AG04449 (cell line): ENCODE measurements around the gene VWA5B1.
A peak's percentile ranks its signal among the peaks of the same experiment; 100 is the strongest.

Experiments
- CTCF ChIA-PET: fragments of 350-600 bp; formaldehyde crosslinking; extraction: SDS; loops from one replicate; lab custom pipeline; 2021; ENCODE audit warnings: antibody characterized with exemption; lab: Yijun Ruan, JAX
- POLR2A ChIA-PET: fragments of 400-600, 350-600 bp; formaldehyde crosslinking; extraction: SDS; loops from one replicate; lab custom pipeline; 2020; ENCODE audit warnings: antibody characterized with exemption, inconsistent platforms; lab: Yijun Ruan, JAX
- DNase-seq: peaks from one replicate; pipeline ENCODE4 v3.0.0-alpha.2; 2010; ENCODE audit warnings: low read depth, low spot score
- H3K4me3 ChIP-seq: 2 replicates; pipeline ENCODE4 v1.5.1; 2011; ENCODE audit warnings: low read depth, mild to moderate bottlenecking, control low read depth, low read length
- TF ChIP-seq, protein P1 (sequence below): IDR thresholded peaks from one replicate; pipeline ENCODE4 v1.5.1; 2011; ENCODE audit warnings: mild to moderate bottlenecking, moderate library complexity, low read length, control low read depth, inconsistent platforms; ENCODE audit not compliant: insufficient read depth; ENCODE audit errors: missing control alignments

VWA5B1 gene

DNA sequence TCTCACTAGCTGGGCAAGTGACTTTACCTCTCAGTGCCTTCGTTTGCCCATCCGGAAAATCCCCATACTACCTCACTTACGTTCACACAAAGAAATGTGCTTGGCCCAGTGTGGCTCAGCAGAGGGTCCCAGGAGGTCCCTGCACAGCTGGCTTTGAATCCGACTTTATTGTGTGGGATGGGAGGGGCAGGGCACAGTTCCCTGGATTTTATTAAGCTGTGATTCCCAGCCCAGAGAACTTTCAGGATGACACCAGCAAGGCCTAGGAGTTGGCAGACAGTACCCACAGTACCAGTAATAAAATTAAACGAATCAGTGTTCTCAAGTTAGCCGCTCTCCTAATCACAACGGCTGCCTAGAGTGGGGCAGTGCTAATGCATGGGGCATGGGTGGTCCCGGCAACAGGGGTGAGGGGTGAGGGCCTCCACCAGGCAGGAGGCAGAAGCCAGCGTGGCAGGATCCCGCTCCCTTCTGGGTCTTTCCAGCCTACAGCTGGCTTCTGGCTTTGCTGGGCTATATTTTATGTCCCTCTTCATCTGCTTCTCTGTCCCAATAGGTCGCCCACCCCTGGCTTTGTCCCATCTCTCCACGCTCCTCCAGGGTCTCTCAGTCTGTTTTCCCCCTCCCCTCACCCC lies 74.9 kb downstream of the VWA5B1 start:
- CTCF ChIA-PET, result interaction anchor here (1.0 to 15.9 kb wide), 3 partner anchors 13 to 125 kb away, joined by 3 to 202 read pairs (median 194); partner anchors contain the start of gene CAMK2N1
- DNase-seq, result no peak
- no peak overlapping the region for H3K4me3 ChIP-seq
- POLR2A ChIA-PET, result no interaction called here
- TF ChIP-seq, protein P1, sequence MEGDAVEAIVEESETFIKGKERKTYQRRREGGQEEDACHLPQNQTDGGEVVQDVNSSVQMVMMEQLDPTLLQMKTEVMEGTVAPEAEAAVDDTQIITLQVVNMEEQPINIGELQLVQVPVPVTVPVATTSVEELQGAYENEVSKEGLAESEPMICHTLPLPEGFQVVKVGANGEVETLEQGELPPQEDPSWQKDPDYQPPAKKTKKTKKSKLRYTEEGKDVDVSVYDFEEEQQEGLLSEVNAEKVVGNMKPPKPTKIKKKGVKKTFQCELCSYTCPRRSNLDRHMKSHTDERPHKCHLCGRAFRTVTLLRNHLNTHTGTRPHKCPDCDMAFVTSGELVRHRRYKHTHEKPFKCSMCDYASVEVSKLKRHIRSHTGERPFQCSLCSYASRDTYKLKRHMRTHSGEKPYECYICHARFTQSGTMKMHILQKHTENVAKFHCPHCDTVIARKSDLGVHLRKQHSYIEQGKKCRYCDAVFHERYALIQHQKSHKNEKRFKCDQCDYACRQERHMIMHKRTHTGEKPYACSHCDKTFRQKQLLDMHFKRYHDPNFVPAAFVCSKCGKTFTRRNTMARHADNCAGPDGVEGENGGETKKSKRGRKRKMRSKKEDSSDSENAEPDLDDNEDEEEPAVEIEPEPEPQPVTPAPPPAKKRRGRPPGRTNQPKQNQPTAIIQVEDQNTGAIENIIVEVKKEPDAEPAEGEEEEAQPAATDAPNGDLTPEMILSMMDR, result no peak

DNA sequence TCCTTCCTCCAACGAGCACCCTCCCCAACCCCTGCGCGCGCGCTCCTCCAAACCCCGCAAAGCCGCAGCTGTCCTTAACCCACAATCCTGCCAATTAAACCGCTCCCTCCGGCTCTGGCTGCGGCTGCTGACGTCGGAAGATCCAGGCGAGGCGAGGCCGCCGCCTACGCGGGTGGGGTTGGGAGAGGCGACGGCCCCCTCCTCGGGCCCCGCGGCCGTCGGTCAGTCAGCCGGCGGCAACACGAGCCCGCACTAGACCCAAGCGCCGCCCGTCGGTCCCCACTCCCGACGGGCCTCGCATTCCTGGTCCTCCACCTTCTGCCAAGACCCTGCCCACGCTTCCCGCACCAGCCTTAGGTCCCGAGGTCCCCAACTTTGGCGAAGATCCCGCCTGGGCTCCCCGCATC lies 75.4 kb downstream of the VWA5B1 start:
- H3K4me3 ChIP-seq, result no peak overlapping the region
- no peak for DNase-seq
- CTCF ChIA-PET, result interaction anchor here (1.0 to 15.9 kb wide), 3 partner anchors 12 to 125 kb away, joined by 3 to 202 read pairs (median 194); partner anchors contain the start of gene CAMK2N1
- POLR2A ChIA-PET, result no interaction called here
- TF ChIP-seq, protein P1, result no peak

DNA sequence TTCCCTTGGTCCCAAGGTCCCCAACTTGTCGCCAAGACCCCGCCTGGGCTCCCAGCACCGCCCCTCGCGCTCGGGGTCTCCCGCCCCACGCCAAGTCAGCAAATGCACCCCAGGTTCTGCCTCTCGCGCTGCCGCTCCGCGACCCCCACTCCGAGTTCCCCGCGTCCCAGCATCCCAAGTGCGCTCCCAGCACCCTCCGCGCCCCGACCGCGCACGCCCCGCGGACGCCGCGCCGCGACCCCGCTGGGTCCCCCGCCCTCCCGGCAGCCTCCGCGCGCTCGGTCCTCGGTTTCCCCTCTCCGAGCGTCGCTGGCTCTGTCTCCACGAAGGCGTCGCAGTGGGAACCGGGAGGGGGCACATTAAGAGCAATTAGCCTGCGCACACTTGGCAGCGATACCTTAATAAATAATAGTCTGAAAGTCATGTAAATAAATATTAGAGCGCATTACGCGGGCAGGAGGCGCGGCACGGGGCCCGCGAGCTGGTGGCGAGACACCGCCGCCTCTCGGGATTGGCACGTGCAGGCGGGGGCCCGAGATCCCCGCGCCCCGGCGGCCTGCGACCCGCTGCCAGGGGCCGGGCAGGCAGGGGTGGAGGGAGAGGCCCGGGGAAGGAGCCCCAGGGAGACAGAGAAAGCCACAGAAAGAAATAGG lies 75.9 kb downstream of the VWA5B1 start:
- TF ChIP-seq, protein P1, result no peak
- no peak for DNase-seq
- ChIA-PET POLR2A (no interaction called here), CTCF (interaction anchor here (1.6 to 15.9 kb wide), 3 partner anchors 12 to 128 kb away, joined by 5 to 202 read pairs (median 194); partner anchors contain the start of gene CAMK2N1)
- no peak overlapping the region for H3K4me3 ChIP-seq

DNA sequence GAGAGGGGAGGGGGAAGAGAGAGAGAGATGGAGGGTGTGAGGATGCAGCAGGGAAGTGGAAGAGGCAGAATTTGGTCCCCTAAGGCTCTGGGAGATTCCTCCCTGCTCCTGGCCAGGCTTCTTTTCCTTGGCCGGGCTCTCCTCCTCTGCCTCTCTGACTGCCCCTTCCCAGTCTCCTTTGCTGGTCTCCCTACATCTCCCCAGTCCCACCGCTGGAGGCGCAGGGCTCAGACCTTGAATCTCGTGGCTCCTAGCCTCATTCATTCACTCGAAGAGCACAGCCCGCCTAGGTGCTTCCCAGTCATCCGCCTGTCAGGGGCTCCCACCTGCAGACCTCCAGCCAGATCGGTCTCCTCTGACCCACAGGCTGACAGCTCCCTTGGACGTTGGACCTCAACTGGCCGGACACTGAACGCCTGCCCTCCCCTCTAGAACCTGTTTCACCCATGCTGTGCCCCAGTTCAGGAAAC lies 76.5 kb downstream of the VWA5B1 start:
- no peak for DNase-seq
- ChIA-PET POLR2A (no interaction called here), CTCF (interaction anchor here (1.6 to 15.9 kb wide), 2 partner anchors 11 to 127 kb away, joined by 5 to 194 read pairs; no protein-coding TSS in a partner anchor)
- no peak overlapping the region for H3K4me3 ChIP-seq
- TF ChIP-seq, protein P1, result peak; percentile 70

DNA sequence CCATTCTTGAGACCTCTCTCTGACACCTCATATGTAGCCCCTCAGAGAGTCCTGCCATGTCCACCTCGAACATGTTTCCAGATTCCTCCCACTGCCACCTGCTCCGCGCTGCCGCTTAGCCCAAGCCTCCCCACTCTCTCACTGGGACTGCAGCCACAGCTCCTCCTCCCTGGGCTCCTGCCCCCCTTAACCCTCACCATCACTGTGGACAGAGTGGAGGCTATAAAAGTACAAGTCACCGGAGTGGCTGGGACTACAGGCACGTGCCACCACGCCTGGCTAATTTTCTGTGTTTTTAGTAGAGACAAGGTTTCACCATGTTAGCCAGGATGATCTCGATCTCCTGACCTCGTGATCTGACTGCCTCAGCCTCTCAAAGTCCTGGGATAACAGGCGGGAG lies 77.0 kb downstream of the VWA5B1 start:
- no peak overlapping the region for H3K4me3 ChIP-seq
- ChIA-PET POLR2A (no interaction called here), CTCF (interaction anchor here (1.1 to 15.9 kb wide), 4 partner anchors 11 to 127 kb away, joined by 3 to 194 read pairs (median 4); no protein-coding TSS in a partner anchor)
- TF ChIP-seq, protein P1, result no peak
- DNase-seq, result no peak

DNA sequence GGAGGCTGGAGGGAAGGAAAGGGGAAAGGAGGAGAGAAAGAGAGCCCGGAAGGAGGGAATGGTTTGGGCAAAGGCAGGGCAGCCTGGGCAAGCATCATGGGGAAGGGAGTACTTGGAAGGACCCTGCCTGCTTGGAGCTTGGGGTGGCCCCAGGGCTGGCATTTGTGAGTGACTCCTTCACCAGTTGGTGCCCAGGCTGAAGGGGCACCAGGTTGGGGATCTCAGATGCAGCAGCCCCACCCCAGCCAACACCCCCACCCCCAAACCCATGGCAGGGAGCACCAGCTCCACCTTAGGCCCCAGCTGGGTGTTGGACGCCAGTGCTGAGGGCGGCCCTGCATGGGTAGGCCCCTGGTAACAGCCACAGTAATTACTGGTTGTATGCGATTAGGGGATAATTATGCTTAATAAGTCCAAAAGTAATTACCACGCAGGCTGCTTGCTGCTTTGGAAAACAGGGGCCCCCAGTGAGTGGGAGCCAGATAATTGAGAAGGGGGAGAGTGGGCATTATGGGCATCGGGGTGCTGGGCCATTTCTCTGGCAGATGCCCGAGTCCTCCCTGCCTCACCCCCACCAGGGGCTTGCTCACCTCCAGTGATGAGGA lies 78.3 kb downstream of the VWA5B1 start:
- H3K4me3 ChIP-seq, result no peak overlapping the region
- CTCF ChIA-PET, result interaction anchor here (0.7 to 15.9 kb wide), 3 partner anchors 9 to 57 kb away, joined by 3 to 194 read pairs (median 3); no protein-coding TSS in a partner anchor
- POLR2A ChIA-PET, result no interaction called here
- TF ChIP-seq, protein P1, result no peak
- DNase-seq, result no peak
